Testis (tissue), 3 donors: ENCODE data around the gene SCGB1A1. TPM values are rescaled to one million over a fixed set of nuclear protein-coding genes. Genes with fewer than 3 reads are reported as not detected.

ENCODE experiments used
- DNase-seq: peaks from one replicate; pipeline ENCODE4 v3.0.0-alpha.2; 2019
- H3K27ac ChIP-seq, 2 donors: fragments of 200-600 bp; sonication (generic); one replicate each; pipeline ENCODE4 v1.5.1; 2019
- H3K27me3 ChIP-seq: fragments of 200-600 bp; sonication (generic); one replicate; pipeline ENCODE4 v1.5.1; 2019
- H3K36me3 ChIP-seq: fragments of 200-600 bp; sonication (generic); one replicate; pipeline ENCODE4 v1.5.1; 2017; ENCODE audit warnings: low read depth; ENCODE audit errors: missing control alignments
- H3K4me1 ChIP-seq: fragments of 200-600 bp; sonication (generic); one replicate; pipeline ENCODE4 v1.5.1; 2019
- H3K4me3 ChIP-seq, 2 donors: fragments of 200-600 bp; sonication (generic); one replicate each; pipeline ENCODE4 v1.5.1; 2017 to 2019
- H3K9me3 ChIP-seq: fragments of 200-600 bp; sonication (generic); one replicate; pipeline ENCODE4 v1.5.1; 2017
- CTCF ChIP-seq, 3 experiments: fragments of 450-650 bp in 2 of 3; fragments of 200-600 bp in 1 of 3; sonication (generic) in 1 of 3; IDR thresholded peaks; one replicate each; pipeline ENCODE4 v1.5.1; 2016 to 2019; ENCODE audit warnings: antibody characterized with exemption in 3 of 3, mild to moderate bottlenecking in 2 of 3, moderate library complexity in 1 of 3
- POLR2A ChIP-seq: fragments of 450-650 bp; IDR thresholded peaks from one replicate; pipeline ENCODE4 v1.6.1; 2017; ENCODE audit warnings: antibody characterized with exemption, mild to moderate bottlenecking, moderate library complexity
- WGBS, 2 donors: methylation state at CpG; one replicate each; pipeline ENCODE4 v1.1.5; 2018; 5-methylcytosine and 5-hydroxymethylcytosine counted together
- intact Hi-C: fragments of 100-400 bp; cut with DNase I; formaldehyde crosslinking; loops from one replicate; pipeline ENCODE4 v1.15.1; 2023; ENCODE audit warnings: low total_unique reads
- polyA plus RNA-seq: library from polyadenylated mRNA; stranded (reverse); fragments of 350-450 nt; fragmentation: Illumina TruSeq; extraction: RNeasy Lipid Tissue Mini Kit (QIAGEN cat#74804); gene quantifications from one replicate; pipeline ENCODE4 v1.2.3, GENCODE V29; 2014; ENCODE audit warnings: low read depth, low replicate concordance; ENCODE audit not compliant: insufficient read depth
- total RNA-seq, 2 donors: library from RNA; depleted of rRNA; stranded (reverse); fragments of >200 nt; gene quantifications; one replicate each; pipeline ENCODE4 v1.2.3, GENCODE V29; 2016

The SCGB1A1 gene
- total and polyA plus RNA-seq, 3 donors from 2014 or later = not detected

- 70 to 80% methylated on average over 9 of the region's 9 CpGs for WGBS, 2 donors
- no peak for TF ChIP-seq CTCF (IDR thresholded peaks at IDR 0.05)
- no peak for TF ChIP-seq POLR2A
- intact Hi-C loops = no loop called here
- Histone ChIP-seq H3K4me1 (peaks cover 16% of the 10 kb centered on the region), H3K4me3 (no peak overlapping the region), H3K9me3 (no peaks in the 10 kb centered on the region), H3K36me3 (no peaks in the 10 kb centered on the region), H3K27ac (peak overlapping the region in 1 of 2 donors; percentile 32), H3K27me3 (no peaks in the 10 kb centered on the region)
- DNase-seq = no peak
Measured at GRCh38 chr11:62462508-62462892, 43.7 kb downstream of the SCGB1A1 start.

GRCh38 chr11:62463121-62463542 is 44.3 kb downstream of the SCGB1A1 start:
- Histone ChIP-seq H3K27ac (peak overlapping the region in 1 of 2 donors; percentile 32), H3K4me3 (no peak overlapping the region), H3K4me1 (peaks cover 15% of the 10 kb centered on the region), H3K36me3 (no peaks in the 10 kb centered on the region), H3K9me3 (no peaks in the 10 kb centered on the region), H3K27me3 (no peaks in the 10 kb centered on the region)
- WGBS, 2 donors = 55 to 94% methylated on average over 6 of the region's 6 CpGs
- intact Hi-C loops = no loop called here
- peak; percentile 84 for DNase-seq
- TF ChIP-seq CTCF (IDR thresholded peaks at IDR 0.05) (no peak), POLR2A (no peak)

GRCh38 chr11:62464655-62465054 is 45.8 kb downstream of the SCGB1A1 start:
- 87 to 88% methylated on average over 7 of the region's 7 CpGs for WGBS, 2 donors
- Histone ChIP-seq H3K9me3 (no peaks in the 10 kb centered on the region), H3K36me3 (no peaks in the 10 kb centered on the region), H3K4me1 (peaks cover 8% of the 10 kb centered on the region), H3K27ac (no peak overlapping the region), H3K4me3 (no peak overlapping the region), H3K27me3 (no peaks in the 10 kb centered on the region)
- intact Hi-C loops = no loop called here
- TF ChIP-seq CTCF (IDR thresholded peaks at IDR 0.05) = no peak
- TF ChIP-seq POLR2A = no peak
- no peak for DNase-seq

GRCh38 chr11:62466444-62466843 is 47.6 kb downstream of the SCGB1A1 start:
- H3K27ac ChIP-seq = no peak overlapping the region
- H3K9me3 ChIP-seq = no peaks in the 10 kb centered on the region
- no peak overlapping the region for H3K4me3 ChIP-seq
- WGBS, 2 donors = 76 to 85% methylated on average over 2 of the region's 2 CpGs
- intact Hi-C loops = no loop called here
- no peak for TF ChIP-seq POLR2A
- TF ChIP-seq CTCF (IDR thresholded peaks at IDR 0.05) = no peak
- peaks cover 8% of the 10 kb centered on the region for H3K4me1 ChIP-seq
- no peak for DNase-seq
- H3K27me3 ChIP-seq = no peaks in the 10 kb centered on the region
- no peaks in the 10 kb centered on the region for H3K36me3 ChIP-seq

GRCh38 chr11:62468577-62468976 is 49.7 kb downstream of the SCGB1A1 start:
- 40 to 41% methylated on average over 2 of the region's 2 CpGs for WGBS, 2 donors
- TF ChIP-seq POLR2A (no peak), CTCF (IDR thresholded peaks at IDR 0.05) (no peak)
- no peaks in the 10 kb centered on the region for H3K9me3 ChIP-seq
- no peak overlapping the region for H3K27ac ChIP-seq
- no peaks in the 10 kb centered on the region for H3K36me3 ChIP-seq
- H3K27me3 ChIP-seq = no peaks in the 10 kb centered on the region
- DNase-seq = no peak
- intact Hi-C loops = no loop called here
- H3K4me1 ChIP-seq = no peaks in the 10 kb centered on the region
- H3K4me3 ChIP-seq = no peak overlapping the region
